Amniotic epithelial cell (primary cell): ENCODE results near the gene CLRN3.

Experiments
- DNase-seq: peaks from one replicate; pipeline ENCODE4 v3.0.0-alpha.2; 2010; ENCODE audit warnings: low read depth

CLRN3 gene

DNA sequence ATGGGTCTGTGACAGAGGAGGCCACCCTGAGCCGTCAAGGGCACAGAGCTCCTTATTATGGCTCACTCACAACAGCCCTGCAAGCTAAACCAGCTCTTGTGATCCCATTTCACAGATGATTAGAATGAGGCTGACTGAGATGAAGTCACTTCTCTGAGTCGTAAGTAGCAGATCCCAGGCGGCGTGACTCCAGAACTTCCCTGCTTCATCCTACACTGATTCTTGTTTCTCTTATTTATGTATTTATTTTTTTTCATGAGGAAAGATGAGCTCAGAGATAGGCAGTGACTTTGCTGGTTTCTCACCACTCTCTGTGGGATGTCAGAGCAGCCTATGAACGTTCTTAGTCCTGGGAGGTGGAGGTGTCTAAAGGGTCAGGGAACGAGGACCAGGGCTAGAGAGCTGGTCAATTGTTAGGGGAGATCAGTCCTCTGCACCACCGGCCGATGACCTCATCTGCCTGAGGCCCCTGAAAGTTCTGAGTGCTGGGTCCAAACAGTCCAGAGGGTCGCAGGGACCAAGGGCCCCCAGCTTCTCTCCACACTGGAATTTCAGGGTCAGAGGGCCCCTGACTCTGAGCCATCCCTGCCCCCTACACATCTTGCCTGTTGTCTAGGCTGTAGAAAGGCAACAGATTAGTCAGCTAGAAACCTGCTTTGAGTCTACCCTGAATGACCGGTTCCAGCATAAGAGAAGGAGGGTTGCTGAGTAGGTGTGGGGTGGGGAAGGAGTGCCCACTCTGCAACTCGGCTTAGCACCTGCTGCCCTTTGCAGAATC lies 17.9 kb downstream of the CLRN3 start:
- DNase-seq, result no peak

DNA sequence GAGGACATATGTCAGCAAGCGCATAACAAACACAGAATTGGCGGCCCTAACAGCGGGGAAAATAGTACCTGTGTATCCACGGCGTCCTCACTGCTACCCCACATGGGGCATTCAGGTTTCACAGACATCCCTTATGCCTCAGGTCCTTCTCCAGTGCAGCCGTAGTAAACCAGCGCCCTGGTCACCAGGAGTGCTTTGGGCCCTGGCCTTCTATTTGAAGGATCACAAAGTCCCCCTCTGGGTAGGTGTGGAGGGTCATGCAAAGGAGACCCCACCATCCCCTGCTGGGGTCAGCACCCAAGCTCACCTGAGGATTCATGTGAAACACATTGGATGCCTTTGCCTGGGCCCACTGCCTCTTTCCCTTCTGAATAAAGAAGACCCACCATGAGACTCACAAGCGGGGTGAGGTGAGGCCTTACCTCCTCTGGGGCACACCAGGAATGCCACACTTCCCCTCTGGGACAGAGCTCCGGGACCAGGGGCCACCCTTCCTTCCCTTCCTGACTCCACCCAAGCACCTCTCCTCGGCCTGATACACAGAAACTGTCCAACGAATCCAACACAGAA lies 18.8 kb downstream of the CLRN3 start:
- DNase-seq, result no peak

DNA sequence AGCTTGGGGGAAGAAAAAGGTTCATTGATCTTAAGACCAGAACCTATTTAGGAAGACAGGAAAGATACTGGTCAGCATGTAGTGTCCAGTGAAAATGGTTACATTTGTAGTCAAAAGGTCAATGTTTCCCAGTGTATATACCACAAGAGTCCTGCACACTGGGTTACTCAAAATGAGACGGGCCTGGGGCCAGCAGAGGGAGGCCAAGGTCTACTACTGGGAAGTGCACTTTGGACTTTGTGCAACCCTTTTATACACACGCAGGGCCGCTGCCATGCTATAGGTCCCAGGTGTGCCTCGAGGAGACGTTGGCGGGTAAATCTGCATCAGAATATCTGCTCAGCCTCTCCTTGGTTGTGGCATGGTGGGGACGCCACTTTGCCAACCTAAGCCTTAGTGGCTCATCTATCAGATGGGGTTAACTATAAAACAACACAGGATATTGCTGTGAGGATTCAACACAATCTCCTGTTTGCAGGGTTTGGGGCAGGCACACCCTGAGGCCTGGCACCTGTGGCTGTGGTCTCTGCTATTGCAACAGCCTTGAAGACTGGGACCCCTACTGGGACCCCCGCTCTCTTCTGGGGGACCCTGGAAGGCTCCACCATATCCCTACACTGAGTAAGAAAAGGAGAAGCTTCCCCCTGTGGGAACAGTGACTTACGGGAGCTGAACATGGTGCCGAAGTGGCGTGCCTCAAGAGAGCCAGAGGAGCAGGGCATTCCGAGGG lies 19.7 kb downstream of the CLRN3 start:
- DNase-seq, result no peak

DNA sequence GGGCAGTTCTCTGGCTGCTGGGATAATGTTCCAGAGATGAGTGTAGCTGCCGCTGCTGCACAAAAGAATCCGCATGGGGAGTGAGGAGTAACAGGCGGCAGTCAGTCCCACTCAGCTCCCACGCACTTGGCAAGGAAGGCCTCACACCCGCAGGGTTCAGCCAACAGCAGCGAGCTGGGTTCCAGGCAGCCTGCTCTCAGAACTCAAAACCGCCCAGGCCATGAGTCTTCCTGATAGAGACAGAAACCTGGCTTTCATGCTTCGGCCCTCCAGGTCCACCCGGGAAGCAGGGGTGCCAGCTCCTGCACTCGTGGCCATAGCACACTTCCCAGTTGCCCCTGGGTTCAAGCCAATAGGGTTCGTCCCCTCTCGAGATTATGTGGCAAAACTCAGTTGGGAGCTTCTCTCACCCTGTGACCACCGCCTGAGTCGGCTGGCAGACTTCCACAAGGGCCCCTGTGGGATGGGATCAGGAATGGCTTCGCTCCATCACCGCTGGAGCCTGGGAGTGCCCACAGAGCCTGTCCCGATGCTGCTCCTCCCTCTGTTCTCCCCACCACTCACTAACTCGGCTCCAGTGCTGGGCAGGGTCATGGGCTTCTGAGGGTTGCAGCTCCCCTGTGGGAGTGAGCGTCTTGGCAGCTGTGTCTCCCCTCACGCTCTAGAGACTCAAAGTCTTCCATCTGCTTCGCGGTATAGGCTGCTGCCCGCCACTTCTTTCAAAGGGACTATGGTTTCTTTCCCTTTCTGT lies 20.6 kb downstream of the CLRN3 start:
- peak; percentile 31 for DNase-seq

DNA sequence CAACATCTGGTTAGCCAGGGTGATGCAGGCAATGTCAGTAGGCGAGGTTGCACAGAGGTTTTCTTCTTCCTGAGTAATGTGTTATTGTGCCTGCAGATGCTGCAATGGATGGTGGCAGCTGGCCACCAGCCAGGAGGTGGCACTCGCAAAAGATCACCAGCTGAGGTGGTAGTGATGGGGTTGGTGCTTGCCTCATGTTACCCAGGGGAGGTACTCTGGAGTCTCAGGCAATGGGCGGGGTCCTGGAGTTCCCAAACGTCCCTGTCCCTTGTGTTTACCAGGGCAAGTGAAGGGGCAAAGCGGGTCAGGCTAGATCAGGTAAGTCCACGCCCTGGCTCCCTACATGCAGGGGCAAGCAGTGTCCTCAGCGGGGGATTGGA lies 21.1 kb downstream of the CLRN3 start:
- DNase-seq, result no peak

DNA sequence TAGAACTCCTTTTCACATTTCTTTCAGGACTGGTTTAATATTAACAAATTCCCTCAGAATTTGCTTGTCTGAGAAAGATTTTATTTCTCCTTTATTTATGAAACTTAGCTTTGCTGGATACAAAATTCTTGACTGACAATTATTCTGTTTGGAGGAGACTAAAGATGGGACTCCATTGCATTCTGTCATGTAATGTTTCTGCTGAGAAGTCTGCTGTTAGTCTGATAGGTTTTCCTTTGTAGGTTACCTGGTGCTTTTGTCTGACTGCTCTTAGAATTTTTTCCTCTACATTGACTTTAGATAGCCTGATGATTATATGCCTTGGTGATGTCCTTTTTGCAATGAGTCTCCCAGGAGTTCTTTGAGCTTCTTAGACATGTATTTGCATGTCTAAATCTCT lies 23.4 kb downstream of the CLRN3 start:
- DNase-seq, result no peak

DNA sequence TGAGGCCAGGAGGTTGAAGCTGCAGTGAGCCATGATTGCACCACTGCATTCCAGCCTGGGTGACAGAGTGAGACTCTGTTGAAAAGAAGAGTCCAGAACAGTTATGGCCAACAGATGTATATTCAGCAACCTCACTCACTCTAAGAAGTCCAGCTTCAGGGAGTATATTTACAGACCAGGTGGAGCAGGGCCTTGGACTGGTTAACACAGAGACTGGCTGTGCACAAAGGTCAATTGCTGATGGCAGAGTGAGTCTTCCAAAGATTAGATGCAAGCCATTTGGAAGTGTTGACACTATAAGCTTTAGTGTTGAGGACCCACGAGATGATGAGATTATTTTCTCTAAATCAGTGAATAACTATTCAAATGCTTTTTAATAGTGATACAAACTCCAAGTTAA lies 24.9 kb downstream of the CLRN3 start:
- DNase-seq, result no peak

DNA sequence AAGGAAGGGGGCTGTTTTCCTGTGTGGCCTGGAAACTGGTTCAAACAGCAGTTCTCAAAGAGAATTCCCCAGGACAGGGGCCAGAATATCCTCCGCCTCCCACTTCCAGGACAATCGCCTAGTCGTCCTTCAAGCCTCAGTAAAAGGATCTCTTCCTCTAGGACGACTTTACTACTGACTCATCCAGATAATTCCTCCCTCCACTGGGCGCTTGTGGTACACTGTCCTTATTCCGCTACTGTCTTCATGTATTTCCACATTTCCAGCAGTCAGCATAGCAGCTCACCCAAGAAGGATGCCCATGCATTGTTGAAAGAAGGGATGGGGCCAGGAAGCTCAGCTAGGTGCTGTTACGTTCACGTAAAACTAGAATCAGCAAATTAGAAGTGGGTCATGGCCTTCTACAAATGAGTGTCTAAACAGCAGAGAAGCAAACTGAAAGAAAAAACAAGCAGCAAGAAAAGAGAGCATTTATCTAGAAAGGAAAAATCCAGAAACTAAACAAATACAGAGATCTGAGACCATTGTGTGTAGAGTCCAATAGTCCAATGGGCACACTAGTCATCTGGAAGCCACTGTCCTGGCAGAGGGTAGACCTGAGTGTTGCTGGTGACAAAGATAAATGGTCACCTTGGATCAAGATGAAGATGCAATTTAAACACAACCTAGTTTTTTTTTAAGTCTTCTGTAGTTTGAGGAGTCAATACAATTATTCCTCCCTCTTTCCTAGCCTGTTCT lies 26.3 kb downstream of the CLRN3 start:
- DNase-seq, result peak; percentile 65

DNA sequence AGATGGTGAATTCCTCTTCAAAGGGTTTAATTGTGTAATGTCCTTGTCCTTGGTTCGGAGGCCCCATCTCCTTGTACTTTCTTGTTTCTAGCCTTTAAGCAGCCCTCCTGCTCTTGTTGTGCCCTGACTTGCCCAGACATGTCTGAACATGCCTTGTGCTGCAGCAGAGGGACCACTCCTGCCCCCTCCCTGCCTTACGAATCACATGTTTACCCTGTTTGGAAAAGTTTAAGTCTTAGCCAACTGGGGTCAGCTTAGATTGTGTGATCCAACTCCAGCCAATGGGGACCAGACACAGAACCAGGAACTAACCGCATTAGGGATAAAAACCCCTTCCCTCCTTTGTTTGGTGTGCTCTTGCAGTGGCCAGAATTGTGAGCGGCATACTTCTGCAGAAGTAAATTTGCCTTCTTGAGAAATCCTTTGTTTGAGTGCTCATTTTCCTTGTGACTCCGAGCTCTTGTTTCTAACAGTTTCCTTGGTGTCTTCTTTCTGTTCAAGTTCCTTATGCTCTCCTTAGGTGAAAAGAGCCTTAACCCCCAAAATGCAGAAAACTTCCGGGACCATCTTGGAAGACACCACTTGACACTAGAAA lies 29.4 kb downstream of the CLRN3 start:
- no peak for DNase-seq

DNA sequence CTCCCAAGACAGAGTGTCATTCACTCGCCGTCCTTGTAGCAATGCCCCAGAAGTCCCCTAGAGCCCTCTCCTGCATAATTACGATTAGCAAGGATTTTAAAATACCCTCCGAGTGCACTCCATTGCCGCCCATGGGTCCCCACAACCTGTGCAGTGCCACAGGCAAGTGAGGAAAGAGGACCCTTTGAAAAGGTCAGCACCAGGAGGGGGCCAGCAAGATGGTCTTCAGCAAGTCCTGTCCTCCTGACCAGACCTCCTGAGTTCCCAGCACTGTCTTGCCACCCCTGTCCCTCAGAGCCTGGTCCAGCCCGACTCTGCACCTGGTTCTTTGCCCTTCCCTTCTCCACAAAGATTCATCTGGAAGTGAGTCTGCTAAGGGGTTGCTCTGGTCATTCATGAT lies 32.1 kb downstream of the CLRN3 start:
- no peak for DNase-seq

DNA sequence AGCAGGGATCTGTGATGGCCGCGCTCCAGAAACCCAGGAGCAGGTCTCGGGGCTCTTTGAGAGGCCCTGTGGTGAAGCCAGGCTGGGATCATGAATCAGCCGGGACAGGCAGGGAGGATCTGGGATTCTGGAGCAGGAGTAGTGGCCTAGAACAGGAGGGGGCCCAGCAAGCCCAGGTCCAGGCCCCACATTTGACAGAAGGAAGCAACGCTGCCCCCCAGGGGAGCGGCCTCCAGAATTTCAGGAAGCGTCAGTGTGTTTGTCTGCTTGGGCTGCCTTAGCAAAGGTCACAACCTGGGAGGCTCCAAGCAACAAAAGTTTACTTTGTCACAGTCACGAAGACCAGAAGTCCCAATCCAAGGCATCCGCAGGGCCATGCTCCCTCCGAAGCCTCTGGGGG lies 36.8 kb downstream of the CLRN3 start:
- DNase-seq, result no peak

DNA sequence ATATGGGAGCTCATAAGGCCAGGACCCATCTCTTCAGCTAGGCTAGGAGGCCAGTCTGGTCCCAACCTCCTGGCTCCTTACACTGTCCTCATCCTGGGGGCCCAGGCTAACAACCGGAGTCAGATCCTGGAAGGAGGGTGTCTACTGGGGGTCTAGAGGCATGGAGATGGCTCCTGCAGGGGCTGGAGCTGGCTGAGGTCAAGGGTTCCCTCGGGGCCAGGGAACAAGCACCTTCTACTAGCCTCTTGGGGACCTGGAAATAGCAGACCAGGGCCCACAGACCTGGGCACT lies 37.2 kb downstream of the CLRN3 start:
- DNase-seq, result no peak

DNA sequence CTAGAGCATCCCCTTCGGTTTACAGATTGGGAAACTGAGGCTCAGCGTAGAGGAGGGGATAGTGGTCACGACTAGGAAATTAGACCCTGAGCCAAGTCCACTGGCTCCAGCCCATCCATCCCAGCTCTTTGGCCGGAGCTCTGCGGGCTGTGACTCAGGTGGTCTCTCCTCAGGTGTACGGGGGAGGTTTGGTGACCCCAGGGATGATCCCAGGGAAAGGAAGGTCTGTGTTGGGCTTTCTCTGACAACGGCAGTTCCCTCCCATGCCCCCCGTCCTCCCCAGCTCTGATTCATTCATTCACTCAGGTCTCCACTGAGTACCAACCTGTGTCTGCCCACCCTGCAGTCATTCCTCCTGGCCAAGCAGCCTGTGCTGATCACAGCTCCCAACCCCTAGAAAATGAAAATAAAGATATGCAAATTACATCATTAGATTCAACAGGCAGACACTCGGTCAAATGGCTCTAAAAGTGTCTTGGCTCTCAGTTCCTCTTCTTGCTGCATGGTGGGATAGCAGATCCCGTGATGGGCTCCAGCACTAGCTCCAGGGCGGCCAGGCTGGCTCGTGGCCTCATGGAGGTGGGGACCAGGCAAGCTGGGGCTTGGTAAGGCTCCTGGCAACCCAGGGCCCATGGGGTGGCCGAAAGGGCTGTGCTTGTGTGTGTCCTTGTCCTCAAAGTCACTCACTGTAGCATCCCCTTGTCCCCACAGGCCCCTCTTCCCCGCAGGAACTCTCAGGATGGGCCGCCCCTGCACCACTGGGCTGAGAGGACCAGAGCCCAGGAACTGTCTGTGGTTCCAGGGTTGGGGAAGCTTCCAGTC lies 37.8 kb downstream of the CLRN3 start:
- no peak for DNase-seq

DNA sequence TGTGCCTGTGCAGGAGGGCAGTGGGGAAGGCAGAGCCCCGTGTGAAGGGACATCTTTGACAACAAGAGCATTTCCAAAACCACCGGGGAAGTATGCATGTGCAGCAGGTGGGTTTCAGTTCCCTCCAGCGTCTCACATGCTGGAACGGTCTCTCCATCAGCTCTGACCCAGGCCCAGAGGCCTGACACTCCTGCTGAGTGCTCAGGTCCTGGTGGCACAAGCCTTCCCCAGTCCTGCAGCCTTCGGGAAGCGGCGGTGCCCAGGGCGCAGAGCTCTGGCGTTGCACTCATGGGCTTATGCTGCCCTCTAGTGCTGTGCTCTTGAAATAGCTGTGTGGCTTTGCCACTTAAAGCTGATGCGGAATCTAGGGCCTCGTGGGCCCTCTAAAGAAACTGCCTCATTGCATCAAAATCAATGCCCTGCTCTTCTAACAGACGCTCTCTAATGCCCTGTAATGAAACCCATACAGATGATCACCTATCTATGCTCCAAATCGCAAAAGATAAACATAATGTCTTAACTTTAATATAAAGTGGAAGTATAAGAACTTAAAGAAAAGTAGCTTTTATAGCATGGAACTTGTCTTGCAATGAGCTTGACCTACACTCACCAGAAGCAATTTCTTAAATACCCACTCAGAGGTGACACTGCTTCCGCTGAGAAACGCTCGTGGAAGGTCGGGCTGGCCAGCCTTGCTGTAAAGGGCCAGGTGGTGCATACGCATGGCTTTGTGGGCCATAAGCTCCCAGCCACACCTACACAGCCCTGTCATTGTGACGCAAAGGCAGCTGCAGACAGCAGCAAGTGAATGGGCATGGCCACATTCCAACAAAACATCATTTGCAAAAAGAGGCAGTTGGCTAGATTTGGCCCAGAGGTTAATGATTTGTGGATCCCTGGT lies 38.6 kb downstream of the CLRN3 start:
- peak; percentile 43 for DNase-seq

DNA sequence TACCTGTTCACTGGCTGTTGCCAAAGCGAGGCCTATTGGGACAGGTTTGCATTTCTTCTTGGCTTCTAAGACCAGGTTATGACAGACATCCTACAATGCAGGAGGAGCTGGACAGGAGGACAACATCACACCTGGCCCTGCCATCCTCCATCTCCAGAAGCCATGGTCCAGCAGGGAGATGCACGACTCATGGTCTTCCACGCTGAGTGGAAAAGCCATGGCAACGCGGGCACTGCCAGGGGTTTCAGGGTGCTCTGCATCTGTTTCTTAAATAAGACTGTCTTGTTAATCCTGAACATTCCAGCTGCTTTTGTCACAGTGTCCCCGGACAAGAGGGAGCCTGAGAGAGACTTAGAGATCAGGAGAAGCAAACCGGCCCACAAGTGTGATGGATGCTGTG lies 40.3 kb downstream of the CLRN3 start:
- DNase-seq, result no peak

DNA sequence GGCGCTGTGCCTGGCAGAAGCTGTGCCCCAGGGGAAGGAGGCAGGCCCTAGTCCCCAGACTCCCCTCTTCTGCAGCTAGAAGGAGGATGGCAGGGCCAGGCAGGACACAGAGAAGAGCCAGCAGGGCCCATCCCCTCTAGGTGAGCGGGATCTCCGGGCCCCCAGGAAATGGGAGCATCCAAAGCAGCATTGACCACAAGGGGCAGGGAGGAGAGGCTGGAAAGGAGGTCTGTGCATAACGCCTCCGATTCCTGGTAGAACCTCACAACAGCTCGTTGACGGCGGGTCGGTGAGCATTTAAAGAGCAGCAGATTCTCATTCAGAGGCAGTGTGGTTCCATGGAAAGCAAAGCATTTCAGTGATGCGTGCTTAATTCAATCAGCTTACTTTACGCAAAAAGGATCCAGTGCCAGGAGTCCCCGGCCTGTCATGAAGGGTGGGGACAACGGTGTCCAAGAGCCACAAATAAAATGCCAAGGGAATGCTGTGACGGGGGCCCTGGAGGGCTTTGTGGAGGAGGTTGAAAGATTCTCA lies 41.0 kb downstream of the CLRN3 start:
- DNase-seq, result no peak

DNA sequence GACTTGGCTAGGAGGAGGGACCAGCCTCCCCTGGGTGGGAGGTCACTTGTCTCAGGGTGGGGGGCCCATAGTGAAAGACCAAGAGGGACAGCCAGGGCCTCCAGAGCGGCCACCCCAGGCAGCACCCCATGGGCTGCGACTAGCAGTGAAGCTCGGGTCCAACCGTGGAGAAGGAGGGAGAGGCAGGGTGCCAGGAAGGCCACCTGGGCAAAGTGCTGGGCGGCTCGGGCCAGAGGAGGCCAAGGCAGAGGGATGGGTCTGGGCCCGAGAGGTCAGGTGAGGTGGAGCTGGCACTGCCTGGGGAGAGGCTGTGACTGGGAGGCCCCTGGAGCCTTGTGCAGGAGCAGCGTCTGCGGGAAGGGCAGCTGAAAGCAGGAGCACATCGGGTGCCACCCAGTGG lies 41.8 kb downstream of the CLRN3 start:
- no peak for DNase-seq

DNA sequence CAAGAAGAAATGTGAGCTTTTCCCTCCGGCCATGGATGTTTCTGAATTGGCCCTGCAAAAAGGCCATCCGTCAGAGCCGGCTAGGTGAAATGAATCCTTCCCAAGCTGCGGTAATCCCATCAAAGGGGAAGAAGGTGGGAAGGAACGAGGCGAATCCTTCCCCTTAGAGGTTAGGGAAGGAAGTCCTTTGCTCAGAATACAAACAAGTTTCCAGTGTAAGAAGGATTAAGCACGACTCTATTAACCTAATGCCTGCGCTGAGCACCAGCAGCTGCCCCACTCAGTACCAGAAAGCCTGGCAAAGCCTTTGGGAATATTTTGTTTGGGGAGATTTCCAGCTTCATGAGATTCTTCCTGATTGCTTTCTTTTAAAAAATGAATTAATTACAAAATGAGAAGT lies 42.8 kb downstream of the CLRN3 start:
- no peak for DNase-seq

DNA sequence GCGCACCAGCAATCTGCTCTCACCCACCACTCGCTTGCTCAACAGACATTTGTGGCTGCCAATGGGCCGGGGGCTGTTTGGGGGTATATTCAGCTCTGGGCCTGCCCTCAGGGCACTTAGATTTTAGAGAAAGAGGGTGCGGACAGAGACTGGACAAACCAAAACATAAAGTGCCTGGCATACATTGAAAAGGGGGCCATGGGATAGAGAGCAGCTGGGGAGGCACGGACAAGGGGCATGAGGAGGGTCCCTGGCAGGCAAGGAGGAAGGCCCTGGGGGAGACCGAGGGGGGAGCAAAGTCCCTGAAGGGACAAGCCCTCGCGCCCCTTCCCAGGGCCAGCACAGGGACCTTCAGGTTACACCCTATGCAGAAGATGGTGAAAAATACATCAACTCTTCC lies 43.5 kb downstream of the CLRN3 start:
- DNase-seq, result no peak

DNA sequence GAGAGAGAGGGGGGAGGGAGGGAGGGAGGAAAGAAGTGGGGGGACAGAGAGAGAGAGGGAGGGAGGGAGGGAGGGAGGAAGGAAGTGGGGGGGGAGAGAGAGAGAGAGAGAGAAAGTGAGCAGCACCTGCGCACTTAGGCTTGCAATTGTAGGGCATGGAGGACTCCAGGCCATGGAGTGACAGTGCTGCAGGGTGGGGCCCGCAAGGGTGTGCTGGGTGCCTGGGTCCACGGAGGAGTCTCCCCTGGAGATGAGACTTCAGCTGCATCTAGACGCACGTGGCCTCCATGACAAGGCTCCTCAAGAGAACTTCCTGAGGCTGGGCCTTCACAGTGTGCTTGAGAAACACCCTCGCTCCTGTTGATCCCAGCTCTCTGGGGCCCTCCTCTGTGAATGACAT lies 44.5 kb downstream of the CLRN3 start:
- no peak for DNase-seq
